ENCODE results near the gene TP53TG5. TPM values are rescaled to one million over a fixed set of nuclear protein-coding genes. Genes with fewer than 3 reads are reported as not detected.

Gene TP53TG5
- total RNA-seq, 1 donor from 2014 or later = not detected

DNA sequence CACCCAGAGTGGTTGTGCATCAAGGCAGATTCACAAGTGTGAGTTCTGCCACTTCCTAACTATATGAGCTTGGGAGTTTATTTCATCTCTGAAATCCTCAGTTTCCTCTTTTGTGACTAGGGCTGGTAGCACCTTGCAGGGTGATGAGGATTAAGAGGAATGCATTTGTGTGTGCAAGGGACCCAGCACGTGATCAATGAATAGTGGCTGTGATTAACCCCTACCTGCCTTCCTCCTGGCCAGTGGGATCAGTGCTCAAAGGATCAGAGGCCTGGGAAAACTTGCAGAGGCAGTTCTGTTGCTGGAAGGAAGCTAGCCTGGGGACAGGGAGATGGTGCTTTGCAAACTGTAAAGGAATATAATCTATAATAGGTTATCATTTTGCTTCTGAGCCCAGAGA is 37.2 kb downstream of the TP53TG5 start:
- H3K27me3 ChIP-seq (ENCODE audit: low read depth) = no peaks in the 10 kb centered on the region
- no peaks in the 10 kb centered on the region for H3K9me3 ChIP-seq
- TF ChIP-seq, protein P1, sequence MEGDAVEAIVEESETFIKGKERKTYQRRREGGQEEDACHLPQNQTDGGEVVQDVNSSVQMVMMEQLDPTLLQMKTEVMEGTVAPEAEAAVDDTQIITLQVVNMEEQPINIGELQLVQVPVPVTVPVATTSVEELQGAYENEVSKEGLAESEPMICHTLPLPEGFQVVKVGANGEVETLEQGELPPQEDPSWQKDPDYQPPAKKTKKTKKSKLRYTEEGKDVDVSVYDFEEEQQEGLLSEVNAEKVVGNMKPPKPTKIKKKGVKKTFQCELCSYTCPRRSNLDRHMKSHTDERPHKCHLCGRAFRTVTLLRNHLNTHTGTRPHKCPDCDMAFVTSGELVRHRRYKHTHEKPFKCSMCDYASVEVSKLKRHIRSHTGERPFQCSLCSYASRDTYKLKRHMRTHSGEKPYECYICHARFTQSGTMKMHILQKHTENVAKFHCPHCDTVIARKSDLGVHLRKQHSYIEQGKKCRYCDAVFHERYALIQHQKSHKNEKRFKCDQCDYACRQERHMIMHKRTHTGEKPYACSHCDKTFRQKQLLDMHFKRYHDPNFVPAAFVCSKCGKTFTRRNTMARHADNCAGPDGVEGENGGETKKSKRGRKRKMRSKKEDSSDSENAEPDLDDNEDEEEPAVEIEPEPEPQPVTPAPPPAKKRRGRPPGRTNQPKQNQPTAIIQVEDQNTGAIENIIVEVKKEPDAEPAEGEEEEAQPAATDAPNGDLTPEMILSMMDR (IDR thresholded peaks at IDR 0.05) = no peak
- H3K4me3 ChIP-seq = peak overlapping the region; percentile 4
- H3K27ac ChIP-seq = peak overlapping the region; percentile 79
- H3K4me1 ChIP-seq = peaks cover 95% of the 10 kb centered on the region
- peaks cover 28% of the 10 kb centered on the region for H3K36me3 ChIP-seq
- ATAC-seq = no peak
- intact Hi-C loops (cut with DNase I) = no loop called here
- no peak for DNase-seq

DNA sequence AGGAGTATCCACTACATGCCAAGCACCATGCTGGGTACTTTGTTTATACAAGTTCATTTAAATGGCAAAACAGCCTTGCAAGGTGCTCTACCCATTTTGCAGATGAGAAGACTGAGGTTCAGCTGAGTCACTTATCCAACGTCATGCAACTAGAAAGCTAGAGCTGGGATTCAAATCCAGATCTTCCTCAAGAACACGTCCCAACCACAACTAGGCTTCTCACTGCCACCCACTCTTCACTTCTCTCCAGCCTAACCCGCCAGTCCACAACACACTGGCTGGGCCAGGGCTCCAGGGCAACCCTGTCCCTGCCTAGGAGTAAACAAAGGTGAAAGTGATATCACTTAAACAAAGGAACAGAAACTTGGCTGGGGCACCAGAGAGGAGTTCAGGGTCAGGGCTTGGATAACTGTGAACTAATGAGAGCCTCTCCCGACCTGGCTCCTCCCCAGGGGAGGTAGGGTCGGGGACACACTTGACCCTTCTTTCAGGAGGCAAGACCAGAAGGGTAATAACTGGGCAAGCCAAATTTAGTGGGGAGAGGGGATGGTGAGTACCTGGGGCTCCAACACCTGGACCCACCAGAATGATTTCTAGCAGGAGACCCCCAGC is 37.8 kb downstream of the TP53TG5 start:
- Histone ChIP-seq H3K27me3 (ENCODE audit: low read depth) (no peaks in the 10 kb centered on the region), H3K36me3 (peaks cover 34% of the 10 kb centered on the region), H3K9me3 (no peaks in the 10 kb centered on the region), H3K4me1 (peaks cover 89% of the 10 kb centered on the region), H3K4me3 (peak overlapping the region; percentile 4), H3K27ac (peak overlapping the region; percentile 79)
- intact Hi-C loops (cut with DNase I) = no loop called here
- TF ChIP-seq, protein P1 (IDR thresholded peaks at IDR 0.05) = no peak
- peak; percentile 71 for DNase-seq
- ATAC-seq = peak; percentile 9 to 29

DNA sequence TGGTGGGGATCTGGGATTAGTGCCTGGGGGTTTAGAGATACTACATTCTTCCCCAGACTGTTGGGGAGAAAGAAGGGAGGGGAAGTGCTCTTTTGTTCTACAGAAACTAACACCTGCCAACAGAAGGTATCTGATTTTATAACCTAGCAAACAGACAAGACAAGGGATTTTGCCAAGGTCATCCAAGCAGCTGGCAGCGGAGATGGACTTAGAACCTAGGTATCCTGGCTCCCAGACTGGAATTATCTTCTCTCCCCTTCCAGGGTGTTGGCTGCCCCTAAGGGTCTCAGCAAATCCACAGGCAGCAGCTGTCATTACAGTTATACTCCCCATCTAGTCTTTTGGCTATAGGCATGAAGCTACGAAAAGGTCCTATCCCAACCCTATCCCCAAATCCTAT is 38.3 kb downstream of the TP53TG5 start:
- ATAC-seq = no peak
- peaks cover 40% of the 10 kb centered on the region for H3K36me3 ChIP-seq
- peaks cover 84% of the 10 kb centered on the region for H3K4me1 ChIP-seq
- H3K9me3 ChIP-seq = no peaks in the 10 kb centered on the region
- intact Hi-C loops (cut with DNase I) = no loop called here
- no peak overlapping the region for H3K4me3 ChIP-seq
- no peak for DNase-seq
- TF ChIP-seq, protein P1 (IDR thresholded peaks at IDR 0.05) = no peak
- H3K27ac ChIP-seq = peak overlapping the region; percentile 79
- H3K27me3 ChIP-seq (ENCODE audit: low read depth) = no peaks in the 10 kb centered on the region

DNA sequence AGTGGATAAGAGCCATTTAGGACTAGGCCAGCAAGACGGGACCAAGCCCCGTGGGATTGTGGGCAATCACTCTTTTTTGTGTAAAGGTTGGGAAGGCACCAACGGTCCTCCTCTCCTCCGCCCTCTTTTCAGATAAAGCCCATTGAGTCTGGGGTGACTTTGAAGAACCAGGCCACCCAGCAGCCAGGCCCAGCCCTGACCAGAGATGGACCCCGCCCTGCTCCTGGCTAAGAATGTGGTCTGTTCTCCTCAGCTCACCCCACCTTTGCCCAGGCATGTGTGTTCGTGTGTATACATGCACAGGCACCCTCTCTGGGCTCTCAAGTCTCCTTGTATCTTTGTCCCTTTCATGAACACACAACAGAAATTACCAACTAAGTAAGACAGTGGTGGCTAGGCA is 39.0 kb downstream of the TP53TG5 start:
- intact Hi-C loops (cut with DNase I) = no loop called here
- Histone ChIP-seq H3K27ac (peak overlapping the region; percentile 79), H3K4me1 (peaks cover 76% of the 10 kb centered on the region), H3K27me3 (ENCODE audit: low read depth) (no peaks in the 10 kb centered on the region), H3K9me3 (no peaks in the 10 kb centered on the region), H3K36me3 (peaks cover 44% of the 10 kb centered on the region), H3K4me3 (no peak overlapping the region)
- no peak for DNase-seq
- no peak for ATAC-seq
- TF ChIP-seq, protein P1 (IDR thresholded peaks at IDR 0.05) = no peak

DNA sequence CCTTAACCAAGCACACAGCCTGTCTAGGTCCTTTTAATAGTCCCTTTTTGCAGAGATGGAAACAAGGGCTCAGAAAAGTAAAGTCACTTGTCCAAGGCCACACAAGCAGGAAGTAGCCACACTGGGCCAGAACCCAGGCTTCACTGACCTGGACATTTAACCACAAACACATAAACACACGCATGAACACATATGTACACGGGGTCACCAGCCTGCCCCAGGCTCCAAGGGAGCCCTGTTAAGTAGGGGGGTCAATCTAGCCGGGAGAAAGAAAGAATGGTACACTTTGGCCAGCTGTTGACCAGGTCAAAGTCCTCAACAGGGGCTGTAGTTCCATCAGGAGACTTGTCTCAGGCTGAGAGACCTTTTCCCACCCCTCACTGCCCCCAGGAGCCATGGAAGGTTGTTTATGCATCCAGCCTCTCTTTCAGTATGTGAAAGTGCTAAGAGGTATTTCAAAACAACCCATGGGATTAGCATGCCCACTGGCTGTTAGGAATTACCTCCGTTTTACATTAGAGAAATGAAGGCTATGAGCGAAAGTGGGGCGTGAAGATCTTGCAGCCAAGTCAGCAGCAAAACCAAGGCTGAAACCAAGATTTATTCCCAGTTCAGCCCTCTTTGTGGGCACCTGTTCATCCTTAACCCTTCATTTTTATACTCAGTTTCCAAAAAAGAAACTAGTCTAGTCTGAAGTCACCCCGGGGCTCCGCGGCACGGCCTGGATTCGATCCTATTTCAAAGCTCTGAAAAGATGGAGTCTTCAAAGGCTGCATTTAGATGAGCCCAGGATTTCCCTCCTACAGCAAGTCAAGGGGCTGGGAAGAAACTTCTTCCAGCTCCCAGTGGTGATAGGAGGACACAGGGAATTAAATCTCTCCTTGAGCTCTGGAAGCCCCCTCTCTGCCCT is 39.7 kb downstream of the TP53TG5 start:
- ATAC-seq = no peak
- Histone ChIP-seq H3K9me3 (no peaks in the 10 kb centered on the region), H3K27ac (peak overlapping the region; percentile 79), H3K4me1 (peaks cover 69% of the 10 kb centered on the region), H3K4me3 (no peak overlapping the region), H3K27me3 (ENCODE audit: low read depth) (no peaks in the 10 kb centered on the region), H3K36me3 (peaks cover 52% of the 10 kb centered on the region)
- no peak for DNase-seq
- intact Hi-C loops (cut with DNase I) = no loop called here
- TF ChIP-seq, protein P1 (IDR thresholded peaks at IDR 0.05) = no peak
